Measurements from ENCODE around the gene EPHA6. TPM values are rescaled to one million over a fixed set of nuclear protein-coding genes. Genes with fewer than 3 reads are reported as not detected.

EPHA6 gene
- total and polyA plus RNA-seq, 2 donors (not counting 1 experiment from before 2014, with no cell fraction given): under 0.01 TPM; not detected in 1

DNA sequence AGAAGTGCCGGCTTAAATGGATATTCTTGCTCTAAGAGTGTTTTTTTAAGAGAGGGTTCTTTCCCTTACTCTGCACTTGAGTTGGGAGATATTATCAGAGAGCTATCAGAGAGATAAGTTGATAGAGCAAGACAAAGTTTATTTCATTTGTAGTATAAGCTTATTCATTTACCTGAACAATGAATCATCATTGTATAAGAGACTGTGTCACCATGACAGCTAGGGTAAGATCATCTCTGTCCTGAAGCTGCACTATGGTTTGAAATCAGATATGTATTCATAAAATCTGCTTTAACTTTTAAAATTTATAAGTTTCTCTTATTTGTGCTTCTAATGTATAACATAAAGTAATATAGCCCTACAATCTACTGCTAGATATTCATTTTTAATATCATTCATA, 822.1 kb downstream of the EPHA6 start:
- no peak overlapping the region for H3K4me3 ChIP-seq (replicated peaks in 1 of 4; ENCODE audit: control extremely low read depth in 1 of 4, insufficient read depth in 1 of 4, low read depth in 3 of 4, low read length in 4 of 4)
- TF ChIP-seq CTCF (conservative IDR thresholded peaks at IDR 0.05 in 1 of 2, IDR thresholded peaks at IDR 0.05 in 1 of 2; ENCODE audit: low read depth in 1 of 2, low read length in 2 of 2) (no peak), EZH2 (IDR thresholded peaks at IDR 0.05; ENCODE audit: low read length, missing control alignments) (no peak)
- no peaks in the 10 kb centered on the region for H4K20me1 ChIP-seq (ENCODE audit: control insufficient read depth, extremely low read depth, insufficient read depth, low read length)
- no peak overlapping the region for H3K4me2 ChIP-seq (ENCODE audit: extremely low read depth, insufficient read depth, low read length)
- H2AFZ ChIP-seq (ENCODE audit: low read length): no peak overlapping the region
- H3K4me1 ChIP-seq (ENCODE audit: control insufficient read depth, extremely low read depth, insufficient read depth, low read length): no peaks in the 10 kb centered on the region
- no peaks in the 10 kb centered on the region for H3K79me2 ChIP-seq (ENCODE audit: control insufficient read depth, insufficient read depth, low read length)
- H3K9ac ChIP-seq (ENCODE audit: insufficient read depth, low read length): no peak overlapping the region
- H3K36me3 ChIP-seq (ENCODE audit: control insufficient read depth, insufficient read depth, low read length): no peaks in the 10 kb centered on the region
- DNase-seq (ENCODE audit: low read depth in 2 of 2): no peak
- H3K9me3 ChIP-seq (ENCODE audit: control insufficient read depth, insufficient read depth, low read depth, low read length): no peaks in the 10 kb centered on the region
- no peaks in the 10 kb centered on the region for H3K27me3 ChIP-seq (ENCODE audit: control insufficient read depth, insufficient read depth, low read length)
- H3K27ac ChIP-seq (ENCODE audit: insufficient read depth, low read length): no peak overlapping the region

DNA sequence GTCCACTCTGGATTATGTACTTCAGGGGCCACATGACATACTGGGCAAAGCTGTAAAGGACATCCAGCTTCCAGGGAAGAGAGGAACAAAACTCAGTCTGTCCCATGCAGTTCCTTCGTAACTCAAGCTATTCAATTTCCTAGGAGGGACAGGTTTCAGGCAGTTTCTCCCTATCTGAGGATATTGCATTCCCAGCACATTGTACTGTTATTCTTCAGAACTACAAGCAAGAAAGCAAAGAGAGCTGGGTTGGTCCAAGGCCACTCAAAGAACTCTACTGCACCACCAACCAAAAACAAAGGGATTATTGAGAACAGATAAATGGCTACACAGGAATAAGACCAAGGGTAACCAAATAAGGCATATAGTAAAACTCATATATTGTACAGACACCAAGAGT, 832.5 kb downstream of the EPHA6 start:
- TF ChIP-seq CTCF (conservative IDR thresholded peaks at IDR 0.05 in 1 of 2, IDR thresholded peaks at IDR 0.05 in 1 of 2; ENCODE audit: low read depth in 1 of 2, low read length in 2 of 2) (no peak), EZH2 (IDR thresholded peaks at IDR 0.05; ENCODE audit: low read length, missing control alignments) (no peak)

DNA sequence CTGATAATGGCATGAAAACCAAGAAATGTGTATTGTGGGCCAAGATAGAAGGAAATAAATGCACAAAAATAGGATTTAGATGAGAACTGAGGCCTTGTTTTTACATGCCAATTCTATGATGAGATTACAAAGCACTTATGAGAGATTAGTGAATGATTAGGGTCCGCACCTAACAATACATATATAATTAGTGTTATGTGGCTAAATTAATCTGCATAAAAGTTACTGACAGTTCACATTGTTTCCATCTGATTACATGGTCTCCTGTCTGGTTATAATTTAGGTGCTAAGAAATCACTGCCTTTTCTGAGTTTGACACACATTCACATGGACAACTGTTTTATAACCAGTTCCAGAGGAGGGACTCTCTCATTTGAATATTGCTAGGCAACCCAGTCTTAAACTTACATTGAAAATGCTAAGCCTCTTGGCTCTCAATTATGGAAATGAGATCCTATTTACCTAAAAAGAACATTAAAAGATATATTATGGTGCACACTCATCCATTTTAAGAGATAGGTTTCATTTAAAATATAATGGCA, 833.1 kb downstream of the EPHA6 start:
- no peak overlapping the region for H3K4me2 ChIP-seq (ENCODE audit: extremely low read depth, insufficient read depth, low read length)
- no peaks in the 10 kb centered on the region for H4K20me1 ChIP-seq (ENCODE audit: control insufficient read depth, extremely low read depth, insufficient read depth, low read length)
- H2AFZ ChIP-seq (ENCODE audit: low read length): no peak overlapping the region
- no peak overlapping the region for H3K4me3 ChIP-seq (replicated peaks in 1 of 4; ENCODE audit: control extremely low read depth in 1 of 4, insufficient read depth in 1 of 4, low read depth in 3 of 4, low read length in 4 of 4)
- no peak overlapping the region for H3K9ac ChIP-seq (ENCODE audit: insufficient read depth, low read length)
- H3K79me2 ChIP-seq (ENCODE audit: control insufficient read depth, insufficient read depth, low read length): no peaks in the 10 kb centered on the region
- no peaks in the 10 kb centered on the region for H3K9me3 ChIP-seq (ENCODE audit: control insufficient read depth, insufficient read depth, low read depth, low read length)
- no peaks in the 10 kb centered on the region for H3K27me3 ChIP-seq (ENCODE audit: control insufficient read depth, insufficient read depth, low read length)
- TF ChIP-seq EZH2 (IDR thresholded peaks at IDR 0.05; ENCODE audit: low read length, missing control alignments) (no peak), CTCF (conservative IDR thresholded peaks at IDR 0.05 in 1 of 2, IDR thresholded peaks at IDR 0.05 in 1 of 2; ENCODE audit: low read depth in 1 of 2, low read length in 2 of 2) (no peak)
- no peaks in the 10 kb centered on the region for H3K36me3 ChIP-seq (ENCODE audit: control insufficient read depth, insufficient read depth, low read length)
- DNase-seq (ENCODE audit: low read depth in 2 of 2): no peak
- no peaks in the 10 kb centered on the region for H3K4me1 ChIP-seq (ENCODE audit: control insufficient read depth, extremely low read depth, insufficient read depth, low read length)
- no peak overlapping the region for H3K27ac ChIP-seq (ENCODE audit: insufficient read depth, low read length)

More for the DNA sequence above, 832.5 kb downstream of the EPHA6 start:
- no peaks in the 10 kb centered on the region for H3K79me2 ChIP-seq (ENCODE audit: control insufficient read depth, insufficient read depth, low read length)
- H3K9ac ChIP-seq (ENCODE audit: insufficient read depth, low read length): no peak overlapping the region
- DNase-seq (ENCODE audit: low read depth in 2 of 2): no peak
- no peaks in the 10 kb centered on the region for H3K27me3 ChIP-seq (ENCODE audit: control insufficient read depth, insufficient read depth, low read length)
- no peaks in the 10 kb centered on the region for H4K20me1 ChIP-seq (ENCODE audit: control insufficient read depth, extremely low read depth, insufficient read depth, low read length)
- no peak overlapping the region for H3K27ac ChIP-seq (ENCODE audit: insufficient read depth, low read length)
- no peaks in the 10 kb centered on the region for H3K4me1 ChIP-seq (ENCODE audit: control insufficient read depth, extremely low read depth, insufficient read depth, low read length)
- H3K9me3 ChIP-seq (ENCODE audit: control insufficient read depth, insufficient read depth, low read depth, low read length): no peaks in the 10 kb centered on the region
- no peaks in the 10 kb centered on the region for H3K36me3 ChIP-seq (ENCODE audit: control insufficient read depth, insufficient read depth, low read length)
- no peak overlapping the region for H3K4me2 ChIP-seq (ENCODE audit: extremely low read depth, insufficient read depth, low read length)
- H3K4me3 ChIP-seq (replicated peaks in 1 of 4; ENCODE audit: control extremely low read depth in 1 of 4, insufficient read depth in 1 of 4, low read depth in 3 of 4, low read length in 4 of 4): no peak overlapping the region
- no peak overlapping the region for H2AFZ ChIP-seq (ENCODE audit: low read length)
